HG03520 (cell line): ENCODE measurements around the gene PYGM.
"Not testable (repeated sequence)": the region's sequence is repeated elsewhere in the genome, so short reads cannot be mapped to it uniquely, and the experiment has no call there.

ENCODE experiments used
- ATAC-seq: cut with Tn5 transposase; IDR thresholded peaks from one replicate; pipeline ENCODE4 v1.9.1; 2021; ENCODE audit warnings: mild to moderate bottlenecking, moderate library complexity; ENCODE audit not compliant: unreplicated experiment

PYGM gene

DNA sequence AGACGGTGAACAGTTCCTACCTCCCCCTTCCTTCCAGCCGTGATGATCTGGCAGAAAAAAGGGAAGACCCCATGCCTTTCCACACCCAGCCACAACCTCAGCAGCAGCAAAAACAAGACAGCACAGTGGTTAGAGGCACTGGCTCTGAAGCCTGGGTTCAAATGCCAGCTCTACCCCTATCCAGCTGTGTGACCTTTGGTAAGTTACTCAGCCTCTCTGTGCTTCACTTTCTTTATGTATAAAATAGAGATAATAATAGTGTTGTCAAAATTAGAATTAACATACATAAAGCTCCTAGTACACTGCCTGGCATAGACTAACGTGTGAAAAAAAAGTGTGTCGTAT lies 41.0 kb downstream of the PYGM start:
- no peak for ATAC-seq

DNA sequence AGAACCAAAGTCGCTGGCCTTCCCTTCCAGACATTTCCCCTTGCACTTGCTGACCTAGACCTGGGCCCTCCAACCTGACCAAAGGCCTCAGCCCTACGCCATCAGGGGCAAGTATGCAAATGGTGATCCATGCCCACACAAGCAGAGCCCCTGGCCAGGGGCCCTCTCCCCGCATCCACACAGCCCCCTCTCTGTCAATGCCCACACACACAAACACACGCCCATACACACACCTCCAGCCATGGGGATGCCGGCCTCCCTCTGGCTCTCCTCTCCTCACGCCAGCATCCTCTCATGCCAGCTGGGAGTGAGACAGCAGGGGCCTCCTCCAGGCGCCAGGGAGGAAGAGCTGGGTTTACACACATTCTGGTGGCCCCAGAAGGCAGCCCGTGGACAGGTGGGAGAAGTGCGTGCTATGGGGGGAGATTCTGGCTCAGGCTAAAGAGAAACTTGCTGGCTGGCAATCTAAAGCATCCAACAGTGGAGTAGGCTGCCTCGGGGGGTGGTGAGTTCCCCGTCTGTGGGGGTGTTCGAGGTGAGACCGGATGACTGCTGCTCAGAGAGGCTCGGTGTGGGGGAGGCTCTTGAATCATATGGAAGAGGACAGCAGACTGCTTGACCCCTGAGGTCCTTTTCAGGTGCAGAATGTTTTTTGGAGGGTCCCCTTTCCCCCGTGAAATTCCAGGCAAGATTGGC lies 41.5 kb downstream of the PYGM start:
- ATAC-seq = no peak

DNA sequence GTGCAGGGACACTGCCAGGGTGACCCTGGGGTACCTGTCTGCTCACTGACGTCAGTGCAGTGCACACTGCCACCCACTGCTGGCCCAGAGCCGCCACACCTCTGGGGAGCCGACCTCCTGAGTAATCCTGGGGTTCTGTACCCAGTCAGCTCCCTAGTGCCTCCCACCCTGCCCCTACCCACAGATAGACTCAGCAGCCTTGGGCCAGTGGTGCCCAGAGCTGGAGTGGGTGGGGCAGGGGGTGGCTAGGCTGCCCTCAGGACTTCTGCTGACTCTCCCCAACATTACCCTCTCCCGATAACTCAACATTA lies 42.6 kb downstream of the PYGM start:
- no peak for ATAC-seq

DNA sequence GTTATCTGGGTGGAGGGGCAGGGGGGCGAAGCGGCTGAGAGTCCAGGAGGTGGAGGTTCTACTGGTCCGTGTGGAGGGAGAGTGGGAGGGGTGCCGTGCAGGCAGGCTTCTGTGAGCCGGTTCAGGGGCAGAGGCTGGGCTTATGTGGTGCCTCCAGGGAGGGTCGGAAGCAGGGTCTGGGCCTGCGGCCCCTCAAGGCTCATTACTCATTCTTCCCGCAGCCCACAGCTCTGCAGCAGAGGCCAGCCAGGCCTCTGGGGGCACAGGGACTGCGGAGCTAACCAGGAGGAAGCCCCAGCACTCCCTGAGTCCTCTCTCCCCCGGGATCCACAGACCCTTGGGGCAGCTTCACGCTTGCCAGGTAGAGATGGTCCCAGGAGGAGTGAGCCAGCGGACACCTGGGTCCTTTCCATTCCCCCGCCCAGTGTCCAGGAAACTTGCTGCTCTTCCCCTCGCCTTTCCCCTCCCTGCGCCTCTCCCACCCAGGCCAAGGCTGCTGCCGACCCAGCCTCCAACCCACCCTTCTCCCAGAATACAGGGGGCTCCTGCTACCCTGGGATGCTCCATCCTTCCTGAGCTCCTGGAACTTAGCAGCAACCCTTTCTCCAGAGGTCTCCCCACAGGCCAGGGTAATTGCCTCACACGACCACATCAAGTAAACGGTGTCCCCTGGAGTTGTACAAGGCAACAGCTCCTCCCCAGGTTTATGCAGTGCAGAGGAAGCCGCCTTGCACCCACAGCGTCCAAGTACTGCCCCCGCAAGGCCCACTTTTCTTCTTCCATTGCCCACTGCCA lies 43.1 kb downstream of the PYGM start:
- no peak for ATAC-seq

DNA sequence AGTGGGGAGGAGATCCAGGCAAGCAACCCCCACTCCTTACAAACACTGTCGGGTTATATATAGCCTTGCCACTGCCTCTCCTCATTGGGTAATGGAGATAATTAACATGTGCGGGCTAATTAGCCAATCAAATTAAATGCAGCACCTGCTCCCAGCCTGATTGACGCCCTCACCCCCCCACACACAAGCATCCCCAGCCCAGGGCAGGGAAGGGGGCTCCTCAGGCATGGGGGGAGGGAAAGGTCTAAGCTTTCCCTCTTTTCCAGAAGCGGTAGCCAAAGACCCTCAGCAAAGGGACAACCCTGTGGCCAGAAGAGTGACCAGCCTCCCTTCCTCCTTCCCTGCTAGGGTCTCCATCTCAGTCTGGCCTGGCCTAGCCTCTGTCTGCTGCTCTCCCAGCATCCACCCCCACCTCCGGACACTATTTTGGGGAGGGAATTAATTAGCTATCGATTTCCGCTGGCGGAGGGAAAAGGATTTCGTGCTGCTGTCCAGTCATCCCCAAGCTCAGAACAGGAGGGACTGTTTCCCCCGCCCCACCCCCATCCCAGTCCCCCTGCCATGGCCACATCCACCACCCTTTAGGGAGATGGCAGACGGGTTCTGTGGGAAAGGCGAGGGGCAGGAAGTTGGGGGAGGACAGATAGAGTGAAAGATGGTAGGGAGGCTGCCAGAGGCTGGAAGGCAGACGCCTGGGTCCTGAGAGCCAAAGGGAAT lies 43.9 kb downstream of the PYGM start:
- ATAC-seq = no peak

DNA sequence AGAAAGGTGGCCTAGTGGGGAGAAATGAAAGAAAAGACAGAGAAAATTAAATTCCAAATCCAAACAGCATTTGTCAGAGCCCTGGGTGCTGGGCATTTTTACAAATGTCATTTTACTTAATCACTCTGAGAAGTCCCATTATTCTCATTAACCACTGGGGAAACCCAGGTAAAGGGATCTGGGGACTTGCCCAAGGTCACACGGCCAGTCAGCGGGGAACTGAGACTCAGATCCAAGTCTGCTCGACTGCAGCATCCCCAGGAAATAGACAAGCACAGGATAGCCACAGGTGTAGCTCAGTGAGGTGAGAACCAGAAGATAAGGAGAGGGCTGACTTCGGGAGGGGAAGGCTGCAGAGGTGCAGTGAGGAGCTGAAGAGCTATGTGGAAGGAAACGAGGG lies 44.7 kb downstream of the PYGM start:
- ATAC-seq = no peak

DNA sequence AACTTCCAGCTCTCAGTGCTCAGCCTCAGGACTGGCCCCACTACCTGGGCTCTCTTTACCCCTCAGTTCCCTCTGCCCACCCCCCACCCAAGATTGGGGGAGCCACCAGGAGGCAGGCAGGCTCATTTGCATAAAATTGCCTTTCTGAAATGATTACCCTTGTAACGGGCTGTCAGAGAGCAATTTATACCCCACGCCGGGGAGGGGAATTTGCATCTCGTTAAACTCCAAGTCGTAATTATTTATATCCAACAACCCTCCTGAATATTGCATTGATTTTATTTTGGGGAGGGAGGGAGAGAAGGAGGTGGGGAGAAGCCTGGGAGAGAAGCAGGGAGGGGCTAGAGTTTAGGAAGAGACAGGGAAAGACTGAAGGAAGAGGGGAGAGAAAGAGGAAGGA lies 45.1 kb downstream of the PYGM start:
- no peak for ATAC-seq

DNA sequence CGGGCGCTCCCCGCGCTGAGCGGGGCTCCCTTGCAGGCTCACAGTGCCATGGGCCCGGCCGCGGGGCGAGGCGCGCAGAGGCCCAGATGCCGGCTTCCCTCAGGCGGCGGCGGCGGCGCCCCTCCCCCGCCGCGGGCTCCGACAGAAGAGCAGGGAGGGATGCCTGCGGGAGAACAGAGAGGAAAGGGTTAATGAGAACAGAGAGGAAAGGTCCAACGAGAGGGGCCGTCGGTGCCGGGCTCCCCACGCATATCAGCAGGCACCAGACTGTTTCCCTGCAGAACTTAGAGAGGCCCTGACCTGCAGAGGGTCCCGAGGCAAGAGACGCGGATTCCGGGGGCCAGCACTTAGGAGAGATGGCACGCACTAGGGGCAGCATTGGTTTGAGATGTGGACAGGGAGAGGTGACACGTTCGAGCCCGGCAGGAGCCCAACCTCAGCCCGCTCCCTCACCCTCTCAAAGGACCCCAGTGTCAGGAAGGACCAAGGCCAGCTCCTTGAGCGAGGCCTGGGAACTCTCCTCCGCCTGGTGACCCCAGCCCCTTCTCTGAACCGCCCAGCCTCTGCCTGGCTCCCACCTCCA lies 45.9 kb downstream of the PYGM start:
- ATAC-seq = no peak

DNA sequence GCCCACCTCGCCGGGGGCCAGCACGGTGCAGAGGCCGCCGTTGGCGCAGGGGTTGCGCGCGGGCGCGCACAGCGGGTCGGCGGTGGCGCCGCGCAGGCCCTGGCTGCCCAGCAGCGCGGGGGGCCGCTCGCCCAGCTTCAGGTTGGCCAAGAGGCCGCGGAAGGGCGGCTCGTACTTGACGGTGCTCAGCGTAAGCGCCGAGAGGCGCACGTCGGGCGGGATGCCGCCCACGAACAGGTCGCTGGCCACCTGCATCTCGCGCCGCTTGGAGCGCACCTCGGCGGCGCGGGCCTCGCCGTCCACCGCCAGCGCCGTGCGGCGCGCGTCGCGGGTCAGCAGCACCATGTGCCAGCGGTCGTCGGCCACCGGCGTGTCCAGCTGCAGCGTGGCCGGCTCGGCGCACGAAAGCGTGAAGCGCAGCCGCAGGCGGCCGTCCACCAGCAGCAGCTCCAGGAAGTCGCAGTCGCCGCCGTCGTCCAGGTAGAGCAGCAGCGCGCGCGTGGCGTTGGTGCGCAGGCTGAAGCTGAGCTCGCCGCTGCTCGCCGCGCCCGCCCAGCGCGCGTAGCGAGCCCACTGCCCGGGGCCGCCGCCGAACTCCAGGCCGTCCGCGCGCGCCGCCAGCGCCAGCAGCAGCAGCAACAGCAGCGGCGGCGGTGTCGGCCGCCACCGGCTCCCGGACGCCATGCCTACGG lies 46.6 kb downstream of the PYGM start:
- no peak for ATAC-seq

DNA sequence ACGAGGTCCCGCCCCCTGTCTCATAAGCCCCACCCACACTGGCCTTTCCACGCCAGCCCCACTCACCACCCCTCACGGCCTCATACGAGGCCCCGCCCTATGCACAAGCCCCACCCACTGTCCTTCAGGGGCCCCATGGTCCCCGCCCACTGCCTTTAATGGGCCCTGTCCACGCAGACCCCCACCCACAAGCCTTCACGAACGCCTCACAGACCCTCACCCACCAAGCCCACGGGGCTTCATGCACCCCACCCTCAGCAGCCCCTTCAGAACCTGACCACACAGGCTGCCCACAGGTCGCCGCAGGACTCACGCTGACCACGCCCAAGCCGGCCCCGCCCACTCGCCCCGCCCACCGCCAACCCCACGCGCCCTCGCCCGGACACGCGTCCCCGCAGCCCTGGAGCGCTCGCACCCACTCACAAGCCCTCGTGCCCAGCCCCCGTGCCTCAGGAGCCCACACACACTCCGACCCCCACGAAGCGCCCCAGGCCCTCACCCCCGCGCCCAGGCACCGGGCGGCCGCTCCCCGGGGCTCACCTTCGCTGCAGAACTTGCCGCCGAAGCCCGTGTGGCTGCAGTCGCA lies 47.3 kb downstream of the PYGM start:
- ATAC-seq = no peak

DNA sequence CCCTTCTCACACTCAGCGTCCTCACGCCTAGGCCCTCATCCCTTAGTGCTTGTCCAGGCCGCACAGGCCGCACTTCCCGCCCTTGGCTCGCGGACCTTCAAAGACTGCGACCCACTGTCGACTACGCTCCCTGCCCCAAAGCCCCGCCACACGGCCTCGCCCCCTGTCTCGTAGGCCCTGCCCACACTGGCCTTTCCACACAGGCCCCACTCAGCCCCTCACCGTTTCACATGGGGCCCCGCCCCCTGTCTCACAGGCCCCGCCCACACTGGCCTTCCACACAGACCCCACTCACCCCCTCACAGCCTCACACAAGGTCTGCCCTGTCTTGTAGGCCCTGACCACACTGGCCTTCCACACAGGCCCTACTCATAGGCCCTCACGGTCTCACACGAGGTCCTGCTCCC lies 47.8 kb downstream of the PYGM start:
- ATAC-seq = no peak

DNA sequence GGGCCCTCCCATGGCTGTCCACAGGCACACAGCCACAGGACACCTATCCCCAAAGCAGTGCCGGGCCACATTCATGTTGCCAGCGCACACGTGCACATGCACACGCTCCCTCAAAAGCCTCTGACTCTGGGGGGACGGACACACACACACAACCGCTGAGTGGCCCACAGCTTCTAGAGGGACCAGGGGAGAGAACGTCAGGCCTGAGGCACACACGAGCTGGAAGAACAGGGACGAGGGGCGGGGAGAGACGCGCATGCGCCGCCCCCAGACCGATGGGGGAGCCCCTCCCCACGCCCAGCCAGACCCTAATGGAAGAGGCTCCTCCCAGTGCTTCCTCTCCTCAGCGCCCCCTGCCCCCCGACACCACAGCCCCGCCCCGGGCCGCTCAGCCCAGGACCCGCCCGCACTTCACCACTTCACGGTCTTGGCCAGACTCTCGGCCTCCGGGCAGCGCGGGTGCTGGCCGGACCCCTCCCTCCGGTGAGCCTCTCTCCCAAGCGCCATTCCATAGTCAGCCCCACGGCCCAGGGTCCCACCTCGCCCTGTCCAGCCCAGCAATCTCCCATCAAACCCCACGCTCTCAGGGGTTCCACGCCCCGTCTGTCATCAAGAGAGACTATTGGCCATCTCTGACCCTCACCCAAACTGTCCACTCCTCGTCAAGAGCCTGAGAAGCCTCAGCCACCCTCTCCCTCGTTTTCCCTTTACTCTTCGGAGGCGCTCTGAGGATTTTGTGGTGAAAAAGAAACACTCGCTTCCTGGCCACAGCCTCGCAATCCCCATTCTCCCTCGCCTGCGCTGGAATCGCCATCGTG lies 48.4 kb downstream of the PYGM start:
- no peak for ATAC-seq

DNA sequence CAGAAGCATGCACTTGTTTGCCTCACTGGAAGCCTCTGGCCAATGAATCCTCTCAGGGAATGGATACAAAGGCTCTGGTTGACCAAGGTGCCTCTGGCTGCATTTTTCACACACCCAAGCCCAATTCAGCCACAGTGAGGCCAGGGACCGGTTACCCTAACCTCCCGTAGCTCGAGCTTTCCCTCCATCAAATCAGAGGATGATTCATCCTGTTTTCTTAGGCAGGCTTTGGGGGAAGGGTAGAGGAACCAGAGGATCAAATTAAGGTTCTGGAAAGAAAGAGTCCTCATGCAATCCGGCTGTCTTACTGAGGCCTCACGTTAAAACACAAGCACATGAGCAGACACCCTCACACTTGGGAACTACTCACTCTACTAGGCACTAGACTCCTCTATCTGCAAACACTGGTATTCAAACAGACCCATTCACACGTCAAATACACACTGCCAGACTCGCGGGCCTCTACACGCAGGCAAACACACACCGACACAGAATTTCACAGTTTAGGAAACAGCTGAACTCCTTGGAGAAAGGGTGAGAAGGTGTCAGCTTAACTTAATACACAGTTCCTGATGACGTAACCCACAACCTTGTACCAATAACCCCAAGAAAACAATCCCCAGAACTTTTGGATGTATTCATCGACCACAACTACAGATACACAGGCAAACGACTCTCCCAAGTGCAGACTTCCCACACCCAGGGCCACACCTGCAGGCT lies 49.2 kb downstream of the PYGM start:
- ATAC-seq = no peak

DNA sequence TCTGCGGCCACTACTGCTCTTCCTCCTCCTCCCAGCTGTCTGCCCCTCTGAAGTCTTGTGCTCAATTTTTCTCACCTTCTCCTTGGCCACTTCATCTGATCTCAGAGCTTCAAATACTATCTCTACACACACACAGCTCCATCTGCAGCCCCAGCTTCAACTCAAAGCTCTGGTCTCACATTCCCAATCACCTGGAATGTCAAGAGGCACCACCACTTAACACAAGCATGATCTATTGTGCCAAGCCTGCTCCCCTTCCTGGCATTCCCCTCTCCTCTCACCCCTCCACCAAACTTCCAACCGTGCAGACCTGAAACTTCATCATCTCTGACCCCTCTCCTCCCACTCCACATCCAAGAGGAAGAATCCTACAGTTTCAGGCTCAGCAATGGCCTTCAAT lies 54.3 kb downstream of the PYGM start:
- no peak for ATAC-seq

DNA sequence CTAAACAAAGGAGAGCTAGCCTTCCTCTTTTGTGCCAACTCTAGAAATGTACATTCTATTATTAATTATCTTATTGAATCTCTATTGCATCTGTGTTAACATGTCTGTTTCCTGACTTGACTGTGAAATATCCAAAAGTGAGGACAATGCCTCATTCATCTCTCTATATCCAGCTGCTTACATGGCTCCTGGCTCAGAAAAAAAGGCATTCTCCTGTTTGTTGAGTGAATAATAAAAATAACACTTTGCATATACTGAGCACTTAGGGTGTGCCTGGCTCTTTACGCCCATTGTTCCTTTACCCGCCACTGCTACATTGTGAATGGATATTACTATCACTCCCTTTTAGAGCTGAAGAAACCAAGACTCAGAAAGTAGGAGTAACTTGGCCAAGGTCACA lies 56.7 kb downstream of the PYGM start:
- ATAC-seq = no peak

DNA sequence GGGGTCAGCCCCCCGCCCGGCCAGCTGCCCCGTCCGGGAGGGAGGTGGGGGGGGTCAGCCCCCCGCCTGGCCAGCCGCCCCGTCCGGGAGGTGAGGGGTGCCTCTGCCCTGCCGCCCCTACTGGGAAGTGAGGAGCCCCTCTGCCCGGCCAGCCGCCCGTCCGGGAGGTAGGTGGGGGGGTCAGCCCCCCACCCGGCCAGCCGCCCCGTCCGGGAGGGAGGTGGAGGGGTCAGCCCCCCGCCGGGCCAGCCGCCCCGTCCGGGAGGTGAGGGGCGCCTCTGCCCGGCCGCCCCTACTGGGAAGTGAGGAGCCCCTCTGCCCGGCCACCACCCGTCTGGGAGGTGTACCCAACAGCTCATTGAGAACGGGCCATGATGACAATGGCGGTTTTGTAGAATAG lies 57.8 kb downstream of the PYGM start:
- not testable (repeated sequence) for ATAC-seq

DNA sequence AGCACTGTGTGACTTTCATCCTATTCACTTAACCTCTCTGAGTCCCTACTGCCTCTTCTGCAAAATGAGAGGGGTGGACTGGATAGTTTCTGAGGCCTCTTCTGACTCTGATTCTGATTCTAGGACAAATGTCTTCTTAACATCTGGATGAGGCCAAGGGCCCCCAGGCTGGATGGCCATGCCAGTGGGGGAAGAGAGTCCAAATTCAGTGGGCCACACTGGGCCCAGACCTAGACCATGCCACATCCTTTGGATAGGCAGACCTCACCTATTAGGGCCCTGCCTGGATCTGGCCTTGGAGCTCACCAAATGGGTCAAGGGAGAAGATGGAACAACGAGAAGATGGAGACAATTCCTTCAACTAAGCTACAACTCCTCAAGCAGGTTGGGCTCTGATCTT lies 61.3 kb downstream of the PYGM start:
- ATAC-seq = no peak

DNA sequence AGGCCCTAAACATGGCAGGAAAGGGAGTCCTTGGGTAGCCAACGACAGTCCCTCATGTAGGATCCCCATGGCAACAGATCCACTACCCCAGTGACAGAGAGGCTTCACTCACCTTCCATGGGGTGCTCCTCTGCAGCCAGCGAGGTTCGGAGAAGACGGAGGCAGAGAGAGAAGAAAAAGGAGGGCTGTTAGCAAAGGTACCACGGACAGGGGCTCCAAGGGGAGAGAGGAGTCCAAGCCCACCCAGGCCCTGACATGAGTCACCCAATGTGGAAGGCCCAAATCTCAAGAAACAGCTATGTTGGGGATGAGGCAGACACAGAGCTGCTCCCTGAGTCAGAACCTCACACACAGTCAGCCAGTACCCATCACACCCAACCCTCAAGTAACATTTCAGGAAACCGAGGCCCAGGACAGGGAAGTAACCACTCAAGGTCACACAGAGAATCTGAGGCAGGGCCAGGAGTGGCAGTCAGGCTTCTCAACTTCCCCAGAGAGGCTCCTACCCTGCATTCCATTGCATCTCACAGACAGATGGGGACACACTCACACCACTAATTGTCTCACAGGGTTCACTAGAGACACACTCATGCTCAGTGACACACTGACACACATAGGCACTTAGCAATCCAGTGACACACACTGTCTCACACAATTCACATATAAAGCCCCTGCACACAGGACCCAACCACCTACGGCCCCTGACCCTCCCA lies 62.0 kb downstream of the PYGM start:
- ATAC-seq = no peak
